NOMO-1 treated with DMSO at 0.1 percent for 48 hours (cell line): ENCODE data around the gene SECTM1.
"Not testable (repeated sequence)": the region's sequence is repeated elsewhere in the genome, so short reads cannot be mapped to it uniquely, and the experiment has no call there.

ENCODE experiments used
- DNase-seq: peaks from one replicate; lab custom pipeline; 2025; ENCODE audit not compliant: unreplicated experiment; lab: John Stamatoyannopoulos, UW

SECTM1 gene

DNA sequence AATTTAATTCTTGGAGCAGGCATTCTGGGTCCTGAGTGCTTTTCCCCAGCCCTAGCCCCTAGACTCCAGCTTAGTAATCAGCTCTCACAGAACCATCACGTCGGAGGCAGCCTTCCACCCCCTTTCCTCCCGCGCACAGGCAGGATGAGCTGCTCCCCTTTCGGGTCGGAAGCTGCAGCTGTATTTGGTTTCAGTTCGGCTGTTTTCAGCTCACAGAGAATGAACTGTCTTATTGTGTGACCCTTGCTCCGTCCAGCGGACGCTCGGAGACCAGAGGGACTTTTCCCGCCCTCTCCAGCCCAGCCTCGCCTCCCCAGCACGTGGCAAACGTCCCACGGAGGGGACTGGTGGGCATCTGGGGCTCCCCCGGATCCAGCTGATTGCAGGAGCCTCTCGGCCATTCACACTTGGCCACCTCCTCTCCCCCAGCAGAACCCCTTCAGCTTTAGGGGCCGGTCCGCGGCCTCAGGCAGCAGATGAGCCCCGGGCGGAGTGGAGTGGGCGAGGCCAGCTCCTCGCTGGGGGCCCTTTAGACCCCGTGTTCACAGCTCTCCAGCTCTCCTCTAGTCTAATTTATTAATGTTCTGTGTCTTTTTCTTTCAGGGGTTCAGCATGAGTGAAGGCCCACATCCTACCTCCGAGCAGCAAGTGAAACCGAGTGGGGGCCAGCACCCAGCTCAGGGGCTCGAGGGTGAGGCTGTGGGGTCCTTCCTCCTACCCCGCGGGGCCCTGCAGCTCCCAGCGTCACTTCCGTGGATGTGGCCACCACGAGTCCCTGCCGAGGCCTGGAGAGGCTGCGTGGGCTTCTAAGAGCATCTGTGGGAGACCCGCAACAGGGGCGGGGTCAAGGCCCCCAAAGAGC, 37.1 kb upstream of the SECTM1 start:
- DNase-seq: no peak

DNA sequence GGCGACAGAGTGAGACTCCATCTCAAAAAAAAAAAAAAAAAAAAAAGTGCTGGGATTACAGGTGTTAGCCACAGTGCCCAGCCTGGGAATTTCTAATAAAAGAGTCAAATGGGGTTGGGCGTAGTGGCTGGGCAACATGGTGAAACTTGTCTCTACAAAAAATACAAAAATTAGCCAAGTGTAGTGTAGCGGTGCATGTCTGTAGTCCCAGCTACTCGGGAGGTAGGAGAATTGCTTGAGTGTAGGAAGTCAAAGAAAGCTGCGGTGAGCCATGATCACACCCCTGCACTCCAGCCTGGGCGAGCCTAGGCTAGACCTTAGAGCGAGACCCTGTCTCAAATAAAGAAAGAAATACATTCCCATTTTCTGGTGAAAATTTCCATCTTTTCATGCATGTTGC, 35.6 kb upstream of the SECTM1 start:
- no peak for DNase-seq

DNA sequence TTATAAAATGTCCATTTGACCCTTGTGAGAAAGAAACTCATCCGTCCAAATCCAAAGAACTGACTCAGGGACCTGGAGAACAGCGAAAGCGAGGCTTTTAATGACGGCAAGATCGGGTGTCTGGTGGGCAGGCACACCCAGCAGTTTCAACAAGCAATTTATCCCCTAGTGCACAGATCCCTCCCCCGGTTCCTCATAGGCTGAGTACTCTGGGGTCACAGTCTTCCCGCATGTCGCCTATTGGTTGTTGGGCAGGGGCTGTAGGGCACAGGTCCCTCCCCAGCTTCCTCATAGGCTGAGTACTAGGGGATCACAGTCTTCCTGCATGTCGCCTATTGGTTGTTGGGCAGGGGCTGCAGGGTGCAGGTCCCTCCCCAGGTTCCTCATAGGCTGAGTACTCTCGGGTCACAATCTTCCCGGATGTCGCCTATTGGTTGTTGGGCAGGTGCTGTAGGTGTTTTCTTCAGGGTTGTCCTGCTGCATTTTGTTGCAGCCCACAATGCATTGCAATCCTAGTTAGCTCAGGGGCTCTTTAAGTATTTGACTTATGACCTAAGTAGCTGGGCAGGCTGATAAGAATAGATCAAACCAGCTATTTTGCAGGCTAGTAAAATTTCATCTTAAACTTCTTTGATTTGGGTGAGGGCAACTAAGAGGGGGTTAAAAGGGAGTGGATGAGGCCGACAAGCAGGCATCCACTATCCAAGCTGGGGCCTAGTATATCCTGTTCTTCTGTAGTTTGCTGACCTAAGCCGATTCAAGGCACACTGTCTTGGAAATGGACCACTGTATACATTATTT, 34.4 kb upstream of the SECTM1 start:
- peak; percentile 86 for DNase-seq

DNA sequence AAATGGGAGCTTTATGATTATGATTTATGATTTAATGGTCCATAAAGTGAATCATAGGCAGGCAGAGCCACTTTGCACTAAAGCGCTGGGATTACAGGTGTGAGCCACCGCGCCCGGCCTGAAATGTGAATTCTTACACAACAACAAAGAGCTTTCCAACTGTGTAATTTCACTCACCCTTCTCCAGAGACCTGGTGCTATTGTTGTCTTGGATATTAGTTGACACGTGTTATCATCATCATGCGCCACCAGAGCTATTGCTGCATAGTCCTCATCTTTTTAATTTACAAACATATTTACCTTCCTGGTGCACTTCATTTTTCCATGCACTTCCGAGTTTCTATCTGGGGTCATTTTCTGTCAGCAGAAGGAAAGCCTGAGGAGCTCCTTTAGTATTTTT, 33.2 kb upstream of the SECTM1 start:
- DNase-seq: no peak

DNA sequence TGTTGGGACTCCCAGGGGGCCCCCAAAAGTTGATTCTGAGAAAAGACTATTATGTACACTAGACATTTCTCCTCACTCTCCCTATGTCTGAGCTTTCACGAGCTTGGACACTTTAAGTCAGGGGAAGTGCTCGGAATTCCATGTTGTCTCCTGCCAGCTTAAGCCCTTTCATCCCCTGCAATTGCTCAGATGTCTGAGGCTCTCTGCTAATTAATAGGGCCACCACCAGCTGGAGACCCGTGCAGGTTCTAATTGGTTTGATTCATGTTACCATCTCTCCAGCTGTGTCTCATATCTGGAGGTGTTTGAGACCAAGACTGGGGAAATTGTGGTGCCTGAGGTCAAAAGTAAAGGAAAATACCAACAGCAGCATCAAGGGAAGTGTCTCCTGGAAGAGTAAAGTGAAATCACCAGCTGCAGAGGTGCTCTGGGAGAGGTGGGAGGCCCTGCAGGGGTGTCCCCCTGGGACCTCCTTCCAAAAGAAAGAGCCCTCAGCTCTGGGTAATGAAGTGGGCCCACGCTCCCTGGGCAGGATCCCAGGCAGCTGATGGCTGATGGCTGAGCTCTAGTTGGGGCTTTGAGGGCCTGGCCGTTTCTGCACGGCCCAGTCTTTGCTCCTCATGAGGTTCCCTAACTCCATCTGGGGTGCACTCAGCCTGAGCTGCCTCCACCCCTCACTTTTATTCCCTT, 32.2 kb upstream of the SECTM1 start:
- no peak for DNase-seq

DNA sequence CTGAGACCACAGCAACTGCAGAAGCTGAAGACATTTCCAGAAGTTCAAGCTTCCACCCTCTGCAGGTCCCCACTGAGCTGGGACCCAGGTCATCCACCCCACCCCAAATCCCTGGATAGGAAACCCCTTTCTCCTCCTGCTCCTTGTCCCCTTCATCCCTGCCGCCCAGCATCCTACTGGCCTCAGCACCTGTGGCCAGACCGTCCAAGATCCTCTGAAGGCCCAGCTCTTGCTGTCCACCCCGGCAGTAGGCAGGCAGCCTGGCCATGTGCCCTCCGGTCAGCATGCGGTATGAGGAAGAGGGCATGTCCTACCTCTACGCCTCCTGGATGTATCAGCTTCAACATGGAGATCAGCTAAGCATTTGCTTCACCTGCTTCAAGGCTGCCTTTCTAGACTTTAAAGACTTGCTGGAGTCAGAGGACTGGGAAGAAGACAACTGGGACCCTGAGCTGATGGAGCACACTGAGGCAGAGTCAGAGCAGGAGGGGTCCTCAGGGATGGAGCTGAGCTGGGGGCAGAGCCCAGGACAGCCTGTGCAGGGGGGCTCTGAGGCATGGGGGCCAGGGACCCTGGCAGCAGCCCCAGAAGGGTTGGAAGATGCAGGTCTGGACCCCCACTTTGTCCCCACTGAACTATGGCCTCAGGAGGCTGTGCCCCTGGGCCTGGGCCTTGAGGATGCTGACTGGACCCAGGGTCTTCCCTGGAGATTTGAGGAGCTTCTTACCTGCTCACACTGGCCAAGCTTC, 28.5 kb upstream of the SECTM1 start:
- DNase-seq: no peak

DNA sequence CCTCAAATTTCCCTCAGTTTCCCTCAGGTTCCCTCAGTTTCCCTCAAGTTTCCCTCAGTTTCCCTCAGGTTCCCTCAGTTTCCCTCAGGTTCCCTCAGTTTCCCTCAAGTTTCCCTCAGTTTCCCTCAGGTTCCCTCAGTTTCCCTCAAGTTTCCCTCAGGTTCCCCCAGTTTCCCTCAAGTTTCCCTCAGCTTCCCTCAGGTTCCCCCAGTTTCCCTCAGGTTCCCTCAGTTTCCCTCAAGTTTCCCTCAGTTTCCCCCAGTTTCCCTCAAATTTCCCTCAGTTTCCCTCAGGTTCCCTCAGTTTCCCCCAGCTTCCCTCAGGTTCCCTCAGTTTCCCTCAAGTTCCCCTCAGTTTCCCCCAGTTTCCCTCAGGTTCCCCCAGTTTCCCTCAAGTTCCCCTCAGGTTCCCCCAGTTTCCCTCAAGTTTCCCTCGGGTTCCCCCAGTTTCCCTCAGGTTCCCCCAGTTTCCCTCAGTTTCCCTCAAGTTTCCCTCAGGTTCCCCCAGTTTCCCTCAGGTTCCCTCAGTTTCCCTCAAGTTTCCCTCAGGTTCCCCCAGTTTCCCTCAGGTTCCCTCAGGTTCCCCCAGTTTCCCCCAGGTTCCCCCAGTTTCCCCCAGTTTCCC, 26.0 kb upstream of the SECTM1 start:
- DNase-seq: not testable (repeated sequence)

DNA sequence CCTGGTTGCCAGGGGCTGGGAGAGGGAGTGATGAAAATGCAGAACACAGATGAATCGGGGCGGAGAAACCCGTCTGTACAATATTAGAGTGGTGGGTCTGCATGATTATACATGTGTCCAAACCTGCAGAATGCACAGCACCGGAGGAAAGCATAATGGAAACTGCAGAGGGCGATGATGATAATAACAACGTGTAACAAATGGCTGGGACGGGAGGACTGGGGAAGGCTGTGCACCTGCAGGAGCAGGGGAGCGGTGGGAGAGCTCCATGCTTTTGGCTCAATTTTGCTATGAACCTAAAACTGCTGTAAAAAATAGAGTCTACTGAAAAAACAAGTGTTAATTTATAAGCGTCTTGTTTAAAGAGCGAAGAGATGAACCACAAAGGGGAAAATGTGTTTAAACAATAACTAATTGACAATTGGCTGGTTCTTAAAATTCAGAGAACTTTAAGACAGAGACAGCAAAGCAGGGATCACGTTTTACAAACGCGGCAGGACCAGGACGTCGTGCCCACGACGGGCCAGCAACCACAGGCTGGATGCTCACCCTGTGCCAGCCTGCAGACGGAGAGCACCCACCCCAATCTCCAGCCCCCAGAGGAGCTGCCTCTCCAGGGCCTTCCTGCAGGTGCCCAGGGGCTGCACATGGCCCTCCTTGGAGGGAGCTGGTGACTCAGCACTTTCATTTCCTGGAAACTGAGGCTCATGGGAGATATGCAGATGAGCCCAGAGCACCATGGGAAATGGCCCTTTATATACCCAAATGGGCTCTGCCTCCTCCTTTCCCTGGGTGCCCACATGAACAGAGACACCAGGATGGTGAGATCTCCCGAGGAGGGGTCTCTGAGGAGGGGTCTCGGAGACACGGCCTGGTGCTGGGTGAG, 25.1 kb upstream of the SECTM1 start, which contains the start of gene TEX19:
Gene TEX19, plus strand, starts transcription at position 783 of the 886 bp plus-strand sequence. CDS start 2,904 bp downstream, outside the sequence.
- DNase-seq: no peak

DNA sequence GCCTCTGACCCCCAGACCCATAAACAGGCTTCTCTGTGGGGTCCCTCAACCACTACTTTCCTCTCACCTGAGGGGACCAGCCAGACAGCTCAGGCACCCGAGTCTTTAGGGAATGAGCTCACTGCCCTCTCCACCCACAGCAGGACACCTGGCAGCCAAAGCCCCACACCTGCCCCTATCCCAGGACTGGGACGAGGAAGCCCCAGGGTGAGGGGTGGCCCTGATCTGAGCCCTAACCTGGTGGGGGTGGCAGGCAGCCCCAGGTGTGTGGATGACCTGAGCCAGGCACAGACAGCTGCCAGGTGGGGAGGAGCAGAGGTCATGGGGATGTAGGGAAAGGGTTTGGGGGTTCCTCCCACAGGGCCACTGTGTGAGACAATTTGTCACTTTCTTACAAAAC, 23.8 kb upstream of the SECTM1 start:
- no peak for DNase-seq

DNA sequence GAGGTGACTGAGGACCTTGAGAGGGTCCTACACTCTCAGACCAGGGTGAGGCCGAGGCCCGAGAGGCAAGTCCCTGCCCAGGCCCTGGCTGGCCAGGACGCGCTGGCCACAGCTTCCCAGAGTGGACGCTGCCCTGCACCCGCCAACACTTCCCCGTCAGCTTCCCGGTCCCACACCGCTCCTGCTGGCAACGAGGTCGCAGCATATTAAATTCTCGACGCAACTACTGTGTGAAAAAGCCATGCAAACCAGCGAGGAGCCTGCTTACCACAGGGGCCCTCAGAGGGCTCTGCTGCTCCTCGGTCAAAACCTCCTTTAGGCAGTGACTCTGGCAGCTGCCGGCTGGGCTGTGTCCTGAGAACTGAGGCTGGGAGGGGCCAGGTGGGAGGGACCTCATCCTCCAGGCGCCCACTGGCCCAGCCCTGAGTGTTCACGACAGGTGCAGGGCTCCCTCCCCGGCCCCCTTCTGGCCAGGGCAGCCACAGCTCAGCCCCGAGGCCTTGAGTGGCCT, 23.3 kb upstream of the SECTM1 start:
- no peak for DNase-seq

DNA sequence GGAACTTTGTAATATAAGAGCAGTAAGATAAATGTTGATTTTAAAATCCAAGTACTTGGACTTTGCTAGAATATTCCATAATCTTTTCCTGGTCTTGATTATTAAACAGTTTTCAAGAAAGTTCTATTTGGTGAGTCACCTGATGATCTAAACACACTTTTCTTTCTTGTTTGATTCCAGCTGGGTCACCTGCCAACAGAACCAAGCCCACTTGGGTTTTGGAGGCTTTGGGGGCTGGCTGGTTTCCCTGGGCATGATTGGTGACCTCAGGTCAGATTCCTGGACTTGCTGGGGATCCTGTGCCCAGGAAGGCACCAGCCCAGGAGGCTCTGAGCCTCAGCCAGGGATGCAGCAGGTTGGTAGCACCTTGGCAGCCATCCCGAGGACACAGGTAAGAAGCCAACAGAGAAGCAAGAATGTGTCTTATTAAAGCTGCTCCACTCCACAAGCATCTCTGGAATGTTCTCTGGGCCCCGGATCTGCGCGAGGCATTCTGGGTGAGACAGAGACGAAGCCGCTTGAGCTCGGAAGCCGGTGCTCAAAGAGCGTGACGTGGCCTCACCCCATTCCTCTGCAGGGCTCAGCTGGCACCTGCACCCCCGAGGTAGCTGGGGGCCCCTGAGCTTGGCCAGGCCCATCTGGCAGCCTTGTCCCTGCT, 22.3 kb upstream of the SECTM1 start:
- DNase-seq: no peak

DNA sequence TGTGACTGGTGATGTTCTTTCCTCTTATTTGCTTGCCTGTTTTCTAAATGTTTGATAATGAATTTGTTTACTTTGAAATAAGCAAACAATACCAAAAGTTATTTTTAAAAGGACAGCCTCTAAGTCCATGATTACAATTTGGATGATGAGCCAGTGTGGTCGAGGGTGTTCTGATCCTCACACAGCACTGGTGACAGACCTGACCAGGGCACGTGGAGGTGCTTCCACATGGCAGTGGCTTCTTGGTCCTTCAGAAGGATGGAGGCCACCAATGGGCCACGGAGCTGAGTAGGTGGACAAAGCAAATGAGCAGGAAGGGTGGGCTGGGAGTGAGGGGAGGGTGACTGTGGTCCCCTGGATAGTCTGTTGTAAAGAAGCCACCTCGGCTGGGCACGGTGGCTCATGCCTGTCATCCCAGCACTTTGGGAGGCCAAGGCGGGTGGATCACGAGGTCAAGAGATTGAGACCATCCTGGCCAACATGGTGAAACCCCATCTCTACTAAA, 21.3 kb upstream of the SECTM1 start:
- DNase-seq: no peak

DNA sequence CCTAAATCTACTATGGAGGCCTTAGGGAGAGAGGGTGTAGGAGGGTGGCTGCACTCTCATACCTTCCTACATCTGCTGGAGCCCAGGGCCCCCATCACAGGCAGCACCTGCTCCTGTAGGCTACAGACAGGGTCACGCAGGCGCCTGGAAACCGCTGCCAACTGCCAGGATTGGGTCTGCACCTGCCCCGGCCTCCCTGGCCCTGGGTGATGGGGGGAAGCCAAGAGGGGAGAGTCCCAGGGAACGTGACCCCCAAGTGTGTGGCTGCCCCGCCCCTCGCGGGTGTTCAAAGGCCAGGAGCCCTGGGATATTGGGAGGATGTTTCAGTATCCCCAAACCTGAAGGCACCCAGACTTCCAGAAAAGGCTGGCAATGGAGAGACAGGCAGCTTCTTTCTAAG, 19.9 kb upstream of the SECTM1 start:
- DNase-seq: no peak

DNA sequence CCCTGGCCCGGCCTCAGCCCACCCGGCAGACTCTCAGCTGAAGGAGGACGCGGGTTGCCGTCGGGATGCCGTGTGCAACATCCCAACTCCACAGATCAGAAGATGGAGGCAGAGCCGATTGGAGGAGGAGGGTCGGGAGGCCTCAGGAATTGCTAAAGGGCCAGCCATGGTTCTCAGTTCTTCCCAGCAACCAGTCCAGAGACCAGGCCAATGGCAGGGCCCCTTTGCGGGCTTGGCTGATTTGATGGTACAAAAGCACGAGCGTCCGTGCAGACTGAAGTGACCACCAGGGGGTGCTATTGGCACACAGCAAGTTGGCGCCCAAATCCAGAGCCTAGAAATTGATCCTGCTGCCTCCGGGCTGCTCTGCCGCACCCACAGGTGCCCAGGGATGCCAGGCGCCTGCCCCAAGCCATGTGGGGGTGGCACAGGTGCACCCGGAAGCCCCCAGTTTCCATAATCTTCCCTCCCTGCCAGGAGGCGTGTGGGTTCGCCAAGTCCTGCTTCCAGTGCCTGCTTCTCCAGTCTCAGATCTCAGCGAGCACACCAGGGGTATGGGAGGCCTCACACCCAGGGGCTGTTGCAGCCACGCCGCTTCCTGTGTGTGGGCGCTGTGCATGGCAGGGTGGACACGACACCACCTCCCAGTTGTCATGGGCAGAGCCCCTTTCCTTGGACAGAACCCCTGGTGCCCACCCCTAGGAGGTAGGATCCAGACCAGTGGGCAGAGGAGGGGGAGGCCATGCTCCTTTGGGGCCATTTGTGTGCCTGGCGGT, 18.3 kb upstream of the SECTM1 start:
- peak; percentile 69 for DNase-seq

DNA sequence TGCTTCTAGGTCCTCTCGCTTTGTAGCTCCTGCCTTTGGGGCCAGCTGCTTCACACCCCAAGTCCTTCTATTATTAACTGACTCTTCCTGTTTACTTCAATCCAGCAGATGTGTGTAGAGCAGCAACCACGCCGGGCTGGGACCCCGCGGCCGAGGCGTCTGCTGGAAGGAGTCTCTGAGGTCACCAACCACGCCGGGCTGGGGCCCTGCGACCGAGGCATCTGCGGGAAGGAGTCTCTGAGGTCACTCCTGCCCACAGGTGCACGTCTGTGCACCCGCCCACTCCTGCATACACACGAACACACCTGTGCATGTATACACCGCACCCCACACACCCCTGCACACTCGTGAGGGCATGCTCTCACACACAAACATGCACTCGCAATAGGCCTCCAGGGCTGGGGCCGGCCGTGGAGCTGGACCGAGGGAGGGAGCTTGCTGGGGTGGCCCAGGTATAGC, 17.7 kb upstream of the SECTM1 start:
- no peak for DNase-seq

DNA sequence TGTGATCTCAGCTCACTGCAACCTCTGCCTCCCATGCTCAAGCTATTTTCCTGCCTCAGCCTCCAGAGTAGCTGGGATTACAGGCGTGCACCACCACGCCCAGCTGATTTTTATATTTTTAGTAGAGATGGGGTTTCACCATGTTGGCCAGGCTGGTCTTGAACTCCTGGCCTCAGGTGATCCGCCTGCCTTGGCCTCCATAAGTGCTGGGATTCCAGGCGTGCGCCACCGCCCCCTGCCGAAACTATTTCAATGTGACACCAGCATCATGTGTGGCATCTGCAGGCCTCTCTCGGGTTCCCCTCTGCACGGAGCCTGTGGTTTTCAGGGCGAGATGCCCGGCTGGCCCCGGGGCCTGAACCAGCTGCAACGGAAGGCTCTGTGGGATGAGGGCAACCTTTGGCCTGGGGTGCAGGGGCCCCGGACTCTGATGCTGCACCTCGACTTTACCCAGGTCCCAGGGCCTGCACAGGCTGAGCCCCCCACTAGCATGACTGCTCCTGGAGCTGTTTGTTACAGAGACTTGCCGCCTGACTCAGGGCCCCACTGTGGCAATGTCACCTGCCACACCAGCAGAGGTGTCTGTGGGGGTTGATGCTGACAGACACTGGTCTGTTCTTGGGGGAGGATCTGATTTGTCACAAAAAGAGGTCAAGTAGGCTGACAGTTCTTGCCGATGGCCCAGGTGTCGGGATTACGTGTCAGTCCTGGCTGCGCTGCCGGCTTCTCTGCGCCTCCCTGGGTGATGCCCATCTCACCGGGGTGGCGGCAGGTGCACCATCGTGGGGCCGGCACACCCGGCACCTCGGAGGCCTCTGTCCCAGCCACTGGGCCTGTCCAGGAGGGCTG, 16.8 kb upstream of the SECTM1 start:
- DNase-seq: peak; percentile 32

DNA sequence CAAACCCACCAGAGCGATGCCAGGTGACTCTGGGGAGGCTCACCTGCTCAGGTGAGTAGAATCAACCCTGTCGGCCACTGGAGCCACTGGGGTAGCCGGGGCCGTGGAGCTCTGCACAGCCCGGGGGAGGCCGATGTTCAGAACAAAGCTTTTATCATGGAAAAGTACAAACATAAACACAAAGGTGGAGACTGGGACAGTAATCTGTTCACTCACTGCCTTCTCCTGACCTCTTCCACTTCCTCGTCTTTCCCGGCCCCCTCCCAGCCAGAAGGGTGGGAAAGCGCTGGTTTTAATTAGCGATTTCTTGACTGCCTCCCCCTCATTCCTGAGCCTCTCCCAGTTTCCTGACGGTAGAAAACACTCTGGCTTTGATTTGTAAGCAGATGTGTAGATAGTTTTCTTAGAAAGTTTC, 15.7 kb upstream of the SECTM1 start:
- no peak for DNase-seq
